ENCODE measurements around the gene INSC. TPM values are rescaled to one million over a fixed set of nuclear protein-coding genes. Genes with fewer than 3 reads are reported as not detected.

INSC gene
- total RNA-seq, 2 experiments from 2014 or later, result 1.0 TPM

DNA sequence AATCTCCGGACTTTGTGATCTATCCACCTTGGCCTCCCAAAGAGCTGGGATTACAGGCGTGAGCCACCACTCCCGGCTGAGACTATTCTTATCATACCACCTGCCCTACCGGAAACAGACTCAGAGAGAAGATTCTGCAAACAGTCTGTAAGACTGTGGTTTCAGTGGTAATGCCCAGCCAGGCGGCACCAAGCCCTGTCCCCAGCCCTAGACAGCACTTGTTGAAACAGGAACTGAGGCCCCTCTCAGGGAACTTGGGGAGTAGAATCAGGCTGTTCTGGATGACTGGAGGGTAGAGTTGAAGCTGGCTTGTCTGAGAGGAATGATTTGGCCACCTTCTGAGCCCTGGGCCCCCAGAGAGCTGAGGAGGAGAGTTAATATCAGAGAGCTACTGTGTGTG is 1.3 kb upstream of the INSC start:
- Mint-ChIP-seq H3K27me3 (ENCODE audit: low read depth) (peaks cover 34% of the 10 kb centered on the region), H3K4me1 (ENCODE audit: low read depth) (peaks cover 11% of the 10 kb centered on the region), H3K4me3 (no peak overlapping the region), H3K27ac (no peak overlapping the region), H3K9me3 (no peaks in the 10 kb centered on the region), H3K36me3 (ENCODE audit: low read depth) (no peaks in the 10 kb centered on the region)
- CTCF ChIA-PET, result interaction anchor here (0.7 to 1.4 kb wide), 4 partner anchors 12 to 98 kb away, joined by 3 to 4 read pairs (median 3); no protein-coding TSS in a partner anchor
- intact Hi-C loops (cut with micrococcal nuclease), result no loop called here
- DNase-seq, result no peak

DNA sequence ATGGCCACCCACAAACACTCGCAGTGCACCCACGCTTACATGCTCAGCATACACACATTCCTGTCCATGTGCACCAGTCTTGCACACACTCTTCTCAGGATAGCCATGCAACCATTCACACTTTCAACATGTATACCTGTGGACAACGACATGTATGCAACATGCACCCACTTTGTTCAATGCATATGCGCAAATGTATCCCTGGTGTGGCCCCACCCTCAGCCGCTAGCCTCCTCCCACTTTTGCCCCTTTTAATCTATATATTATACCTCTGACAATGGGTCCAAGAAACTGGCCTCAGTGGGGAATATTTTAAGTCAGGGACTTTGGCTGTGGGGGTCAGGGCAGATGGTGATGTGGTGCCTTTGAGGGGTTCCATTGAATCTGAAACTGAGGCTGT is 963 bp downstream of the INSC start:
- Mint-ChIP-seq H3K9me3 (no peaks in the 10 kb centered on the region), H3K4me1 (ENCODE audit: low read depth) (peaks cover 11% of the 10 kb centered on the region), H3K4me3 (no peak overlapping the region), H3K27me3 (ENCODE audit: low read depth) (peaks cover 39% of the 10 kb centered on the region), H3K36me3 (ENCODE audit: low read depth) (no peaks in the 10 kb centered on the region), H3K27ac (no peak overlapping the region)
- intact Hi-C loops (cut with micrococcal nuclease), result no loop called here
- no peak for DNase-seq
- CTCF ChIA-PET, result interaction anchor here (1.3 kb wide), 1 partner anchor 15 kb away, joined by 5 read pairs; no protein-coding TSS in a partner anchor

DNA sequence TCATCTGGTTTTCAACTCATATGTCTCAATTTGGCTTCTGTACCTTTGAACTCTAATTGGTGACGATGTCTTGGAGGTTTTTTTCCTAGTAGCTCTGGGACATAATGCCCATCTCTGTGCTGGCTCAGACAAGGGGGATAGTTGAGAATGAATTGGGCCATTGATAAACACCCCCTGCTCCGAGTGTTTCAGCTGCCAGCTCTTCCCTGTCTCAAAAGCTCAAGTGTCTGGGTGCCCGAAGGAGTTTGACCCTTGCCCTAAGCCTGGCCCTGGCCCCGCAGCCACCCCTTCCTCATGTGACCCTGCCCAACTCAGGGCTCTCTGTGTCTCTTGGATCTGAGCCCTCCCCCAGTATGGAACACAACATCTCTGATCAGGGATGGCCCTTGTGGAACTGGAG is 3.0 kb downstream of the INSC start:
- intact Hi-C loops (cut with micrococcal nuclease), result no loop called here
- H3K4me3 Mint-ChIP-seq, result no peak overlapping the region
- peaks cover 11% of the 10 kb centered on the region for H3K4me1 Mint-ChIP-seq (ENCODE audit: low read depth)
- H3K36me3 Mint-ChIP-seq (ENCODE audit: low read depth), result no peaks in the 10 kb centered on the region
- H3K9me3 Mint-ChIP-seq, result no peaks in the 10 kb centered on the region
- H3K27ac Mint-ChIP-seq, result no peak overlapping the region
- no peak for DNase-seq
- peaks cover 37% of the 10 kb centered on the region for H3K27me3 Mint-ChIP-seq (ENCODE audit: low read depth)
- CTCF ChIA-PET, result interaction anchor here (0.5 to 1.1 kb wide), 2 partner anchors 22 to 209 kb away, joined by 3 to 5 read pairs; no protein-coding TSS in a partner anchor

DNA sequence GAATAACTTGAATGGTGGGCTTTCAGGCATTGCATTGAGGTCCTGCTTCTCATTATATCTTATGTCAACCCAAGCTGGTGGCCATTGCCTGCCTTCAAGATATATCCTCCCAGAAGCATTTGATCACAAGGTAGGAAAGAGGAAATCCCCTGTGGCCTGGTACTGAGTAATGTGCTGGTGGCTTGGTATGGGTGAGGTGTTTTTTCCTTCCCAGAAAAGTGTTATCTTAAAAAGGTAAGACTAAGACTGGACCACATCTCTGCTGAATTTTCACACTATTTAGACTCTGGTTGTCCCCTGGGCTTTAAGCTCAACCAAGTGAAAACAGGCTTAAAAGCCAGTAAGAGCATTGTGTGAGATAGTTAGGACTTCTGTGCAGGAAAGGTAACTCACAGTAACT is 3.7 kb downstream of the INSC start:
- H3K27me3 Mint-ChIP-seq (ENCODE audit: low read depth), result peaks cover 37% of the 10 kb centered on the region
- H3K27ac Mint-ChIP-seq, result no peak overlapping the region
- peak; percentile 34 for DNase-seq
- no peaks in the 10 kb centered on the region for H3K9me3 Mint-ChIP-seq
- intact Hi-C loops (cut with micrococcal nuclease), result no loop called here
- peaks cover 8% of the 10 kb centered on the region for H3K4me1 Mint-ChIP-seq (ENCODE audit: low read depth)
- H3K36me3 Mint-ChIP-seq (ENCODE audit: low read depth), result no peaks in the 10 kb centered on the region
- H3K4me3 Mint-ChIP-seq, result no peak overlapping the region
- CTCF ChIA-PET, result interaction anchor here (1.1 kb wide), 1 partner anchor 210 kb away, joined by 5 read pairs; no protein-coding TSS in a partner anchor

DNA sequence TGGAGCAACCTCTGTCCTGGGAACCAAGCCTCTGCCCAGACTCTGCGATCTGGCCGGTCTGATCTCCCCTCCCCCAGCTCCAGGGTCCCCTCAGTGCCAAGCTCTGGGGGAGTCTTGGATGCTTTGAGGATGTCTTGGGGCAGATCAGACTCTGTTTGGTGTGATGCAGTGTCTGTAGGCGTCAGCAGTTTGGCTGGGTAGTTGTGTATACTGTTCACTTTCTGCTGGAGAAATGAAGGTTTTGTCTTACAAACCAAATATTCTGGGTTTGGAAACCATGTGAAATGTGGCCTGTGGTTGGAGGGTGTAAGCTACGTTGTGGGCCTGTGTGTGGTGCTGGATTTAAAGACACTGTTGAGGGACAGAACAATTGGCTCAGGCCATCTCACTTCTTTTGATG is 4.6 kb downstream of the INSC start:
- Mint-ChIP-seq H3K4me1 (ENCODE audit: low read depth) (peaks cover 4% of the 10 kb centered on the region), H3K36me3 (ENCODE audit: low read depth) (no peaks in the 10 kb centered on the region), H3K27me3 (ENCODE audit: low read depth) (peaks cover 30% of the 10 kb centered on the region), H3K4me3 (no peak overlapping the region), H3K9me3 (no peaks in the 10 kb centered on the region), H3K27ac (no peak overlapping the region)
- DNase-seq, result no peak
- intact Hi-C loops (cut with micrococcal nuclease), result no loop called here
- CTCF ChIA-PET, result no interaction called here

DNA sequence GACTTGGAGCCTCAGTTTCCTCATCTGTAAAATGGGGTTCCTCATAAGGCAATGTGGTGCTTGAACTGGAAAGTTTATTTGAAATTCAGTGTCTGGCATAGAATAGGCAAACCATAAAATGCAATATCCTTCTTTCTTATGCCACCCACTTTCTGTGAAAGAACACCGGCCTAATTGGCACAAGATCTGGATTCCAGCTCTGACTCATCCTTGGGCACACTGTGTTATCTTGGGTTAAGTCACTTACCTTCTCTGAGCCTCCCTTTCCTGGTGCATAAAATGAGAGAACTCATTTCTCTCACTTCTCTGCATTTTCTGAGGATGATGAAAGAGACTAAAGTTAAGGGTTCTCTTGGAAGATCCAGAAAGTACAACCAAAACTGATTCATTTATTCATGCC is 5.1 kb downstream of the INSC start:
- H3K4me1 Mint-ChIP-seq (ENCODE audit: low read depth), result peaks cover 3% of the 10 kb centered on the region

DNA sequence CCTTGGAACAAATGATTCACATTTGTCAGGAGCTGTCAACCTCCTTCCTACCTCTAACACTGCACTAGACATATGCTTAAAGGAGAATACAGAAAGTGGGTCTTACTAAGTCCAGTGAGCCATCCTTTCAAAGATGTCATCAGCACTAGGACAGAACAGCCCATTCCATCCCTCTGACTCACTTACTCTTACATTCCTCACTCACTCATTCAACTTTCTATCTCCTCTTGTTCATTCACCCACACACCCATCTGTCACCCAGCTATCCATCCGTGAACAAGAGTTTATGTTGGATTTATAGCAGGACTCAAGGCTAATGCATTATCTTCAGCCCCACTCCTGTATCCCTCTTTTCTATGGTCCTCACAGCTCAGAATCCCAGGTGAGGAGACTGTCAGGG is 9.1 kb downstream of the INSC start:
- Mint-ChIP-seq H3K27me3 (ENCODE audit: low read depth) (peaks cover 10% of the 10 kb centered on the region), H3K4me3 (no peak overlapping the region), H3K9me3 (no peaks in the 10 kb centered on the region), H3K27ac (no peak overlapping the region), H3K36me3 (ENCODE audit: low read depth) (no peaks in the 10 kb centered on the region), H3K4me1 (ENCODE audit: low read depth) (no peaks in the 10 kb centered on the region)
- CTCF ChIA-PET, result interaction anchor here (0.6 to 1.0 kb wide), 2 partner anchors 22 to 169 kb away, joined by 3 read pairs; no protein-coding TSS in a partner anchor
- intact Hi-C loops (cut with micrococcal nuclease), result no loop called here
- no peak for DNase-seq

More for the DNA sequence above, 5.1 kb downstream of the INSC start:
- Mint-ChIP-seq H3K27me3 (ENCODE audit: low read depth) (peaks cover 29% of the 10 kb centered on the region), H3K9me3 (no peaks in the 10 kb centered on the region), H3K36me3 (ENCODE audit: low read depth) (no peaks in the 10 kb centered on the region), H3K4me3 (no peak overlapping the region), H3K27ac (no peak overlapping the region)
- intact Hi-C loops (cut with micrococcal nuclease), result no loop called here
- no peak for DNase-seq
- CTCF ChIA-PET, result no interaction called here

DNA sequence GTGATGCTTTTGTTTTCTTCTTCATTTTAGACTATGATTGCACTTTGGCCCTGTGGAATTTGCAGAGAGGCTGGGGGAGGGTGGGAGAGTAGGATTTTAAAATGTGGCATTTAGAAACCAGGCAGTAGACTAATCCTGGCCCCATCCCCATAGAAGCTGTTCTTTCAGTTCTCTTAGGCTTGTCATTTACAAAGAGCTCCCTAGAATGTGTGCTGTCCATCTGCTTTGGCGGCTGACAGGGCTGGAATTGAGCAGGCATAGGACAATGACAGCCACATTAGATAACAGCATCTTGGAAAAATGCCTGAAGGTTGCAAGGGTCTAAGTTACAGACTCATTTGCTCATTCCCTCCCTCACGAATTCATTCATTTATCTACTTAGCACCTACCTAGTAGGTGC is 9.8 kb downstream of the INSC start:
- CTCF ChIA-PET, result no interaction called here
- Mint-ChIP-seq H3K27ac (no peak overlapping the region), H3K27me3 (ENCODE audit: low read depth) (peaks cover 7% of the 10 kb centered on the region), H3K9me3 (no peaks in the 10 kb centered on the region), H3K4me1 (ENCODE audit: low read depth) (no peaks in the 10 kb centered on the region), H3K36me3 (ENCODE audit: low read depth) (no peaks in the 10 kb centered on the region), H3K4me3 (no peak overlapping the region)
- intact Hi-C loops (cut with micrococcal nuclease), result no loop called here
- DNase-seq, result no peak

DNA sequence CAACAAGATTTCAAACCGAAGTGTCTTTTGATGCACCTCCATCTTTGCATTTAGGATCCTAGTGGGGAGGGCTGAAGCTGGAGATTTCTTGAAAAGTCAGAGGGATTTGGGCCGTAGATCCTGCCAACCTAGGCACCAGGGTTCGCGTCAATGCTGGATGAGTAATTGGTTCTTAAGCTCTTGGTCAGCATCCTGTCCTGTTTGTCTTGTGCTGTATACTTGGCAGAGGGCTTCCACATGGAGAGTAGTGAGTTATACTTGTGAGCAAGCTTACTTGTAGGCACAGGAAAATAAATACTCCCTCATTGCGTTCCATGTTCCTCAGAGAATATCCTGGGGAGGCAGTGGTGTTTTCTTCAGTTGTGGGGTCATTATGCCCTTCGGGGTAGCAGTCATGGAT is 12.6 kb downstream of the INSC start:
- CTCF ChIA-PET, result interaction anchor here (1.4 kb wide), 1 partner anchor 10 kb away, joined by 4 read pairs; no protein-coding TSS in a partner anchor
- H3K36me3 Mint-ChIP-seq (ENCODE audit: low read depth), result no peaks in the 10 kb centered on the region

DNA sequence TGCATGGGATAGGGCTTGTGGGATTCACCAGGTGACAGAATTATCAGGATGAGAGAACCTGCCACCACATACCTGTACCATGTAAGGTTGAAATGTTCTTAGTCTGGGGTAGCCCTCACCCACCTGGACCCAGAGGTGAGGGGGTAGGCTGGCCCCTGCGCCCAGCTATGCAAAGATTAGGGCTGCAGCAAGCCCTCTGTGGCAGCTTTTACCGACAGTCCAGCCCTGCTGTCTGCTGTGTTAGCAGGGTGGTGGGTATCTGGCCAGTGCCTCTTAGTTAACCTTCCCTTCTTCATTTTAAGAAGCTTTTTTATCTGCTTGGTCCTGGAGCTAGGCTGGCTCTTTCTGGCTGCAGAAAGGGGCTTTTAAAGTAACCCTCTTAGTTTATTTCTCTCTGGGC is 13.9 kb downstream of the INSC start:
- H3K4me1 Mint-ChIP-seq (ENCODE audit: low read depth), result no peaks in the 10 kb centered on the region
- no peaks in the 10 kb centered on the region for H3K9me3 Mint-ChIP-seq
- H3K36me3 Mint-ChIP-seq (ENCODE audit: low read depth), result no peaks in the 10 kb centered on the region
- H3K27me3 Mint-ChIP-seq (ENCODE audit: low read depth), result peaks cover 8% of the 10 kb centered on the region
- DNase-seq, result no peak
- intact Hi-C loops (cut with micrococcal nuclease), result no loop called here
- CTCF ChIA-PET, result interaction anchor here (1.4 kb wide), 1 partner anchor 221 kb away, joined by 4 read pairs; no protein-coding TSS in a partner anchor
- H3K4me3 Mint-ChIP-seq, result no peak overlapping the region
- no peak overlapping the region for H3K27ac Mint-ChIP-seq

More for the DNA sequence above, 12.6 kb downstream of the INSC start:
- no peaks in the 10 kb centered on the region for H3K4me1 Mint-ChIP-seq (ENCODE audit: low read depth)
- no peak overlapping the region for H3K4me3 Mint-ChIP-seq
- H3K27me3 Mint-ChIP-seq (ENCODE audit: low read depth), result peaks cover 8% of the 10 kb centered on the region
- no peaks in the 10 kb centered on the region for H3K9me3 Mint-ChIP-seq
- intact Hi-C loops (cut with micrococcal nuclease), result no loop called here
- no peak overlapping the region for H3K27ac Mint-ChIP-seq
- no peak for DNase-seq

DNA sequence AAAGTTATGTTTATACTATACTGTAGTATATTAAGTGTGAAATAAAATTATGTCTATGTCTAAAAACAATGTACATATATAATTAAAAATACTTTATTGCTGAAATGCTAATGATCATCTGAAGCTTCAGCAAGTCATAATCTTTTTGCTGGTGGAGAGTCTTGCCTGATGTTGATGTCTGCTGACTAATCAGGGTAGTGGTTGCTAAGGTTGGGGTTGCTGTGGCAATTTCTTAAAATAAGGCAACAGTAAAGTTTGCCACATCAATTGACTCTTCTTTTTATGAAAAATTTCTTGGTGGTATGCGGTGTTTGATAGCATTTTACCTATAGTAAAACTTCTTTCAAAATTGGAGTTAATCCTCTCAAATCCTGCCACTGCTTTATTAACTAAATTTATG is 21.4 kb downstream of the INSC start:
- Mint-ChIP-seq H3K27ac (no peak overlapping the region), H3K27me3 (ENCODE audit: low read depth) (peaks cover 5% of the 10 kb centered on the region), H3K36me3 (ENCODE audit: low read depth) (no peaks in the 10 kb centered on the region), H3K4me3 (no peak overlapping the region), H3K9me3 (no peaks in the 10 kb centered on the region), H3K4me1 (ENCODE audit: low read depth) (no peaks in the 10 kb centered on the region)
- DNase-seq, result no peak
- intact Hi-C loops (cut with micrococcal nuclease), result no loop called here
- CTCF ChIA-PET, result no interaction called here

DNA sequence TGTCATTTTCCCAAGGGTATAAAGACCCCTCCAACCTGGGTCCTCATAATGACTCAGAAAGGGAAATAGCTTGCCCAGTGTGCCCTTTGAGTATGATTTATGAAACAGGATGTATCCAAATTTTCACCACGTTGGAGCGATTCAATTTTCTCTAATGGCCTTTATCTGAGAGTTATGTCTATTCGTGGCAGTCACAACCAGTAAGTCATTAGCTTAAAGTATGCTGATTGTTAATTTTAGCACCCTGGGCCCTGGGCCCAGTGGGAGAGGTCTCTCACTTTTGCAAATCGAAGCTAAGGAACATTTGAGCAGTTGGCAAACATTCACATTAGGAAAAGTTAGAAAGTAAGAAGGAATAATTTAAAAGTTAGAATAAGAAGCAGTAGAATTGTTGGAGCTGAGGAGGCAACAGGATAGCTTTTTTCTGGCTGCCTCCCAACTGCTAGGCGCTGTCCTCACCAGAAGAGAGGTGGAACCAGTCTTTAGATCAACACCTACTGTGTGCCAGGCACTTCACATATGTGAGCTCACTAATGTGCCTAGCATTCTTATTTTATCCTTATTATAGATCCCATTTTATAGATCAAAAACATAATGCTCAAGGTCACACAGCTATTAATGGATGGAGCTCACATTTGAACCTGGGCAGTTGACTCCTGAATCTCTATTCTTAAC is 24.5 kb downstream of the INSC start:
- Mint-ChIP-seq H3K4me3 (no peak overlapping the region), H3K36me3 (ENCODE audit: low read depth) (no peaks in the 10 kb centered on the region), H3K9me3 (no peaks in the 10 kb centered on the region), H3K27me3 (ENCODE audit: low read depth) (peaks cover 4% of the 10 kb centered on the region), H3K4me1 (ENCODE audit: low read depth) (no peaks in the 10 kb centered on the region), H3K27ac (no peak overlapping the region)
- intact Hi-C loops (cut with micrococcal nuclease), result no loop called here
- CTCF ChIA-PET, result interaction anchor here (1.3 to 2.2 kb wide), 4 partner anchors 11 to 100 kb away, joined by 3 to 6 read pairs (median 4); no protein-coding TSS in a partner anchor
- DNase-seq, result no peak

Measured in activated naive CD4-positive, alpha-beta T cell treated with anti-CD3 and anti-CD28 coated beads for 36 hours (primary cell).